Stimulated activated CD8-positive, alpha-beta memory T cell treated with anti-CD3 and anti-CD28 coated beads, Interleukin-15, amount 100 ng/mL, for 48 hours (primary cell): ENCODE measurements around the gene MKX.

Experiments
- DNase-seq, 2 donors: peaks; one replicate each; pipeline ENCODE4 v3.0.0-alpha.2; 2020; ENCODE audit warnings: low read depth in 2 of 2

The MKX gene

DNA sequence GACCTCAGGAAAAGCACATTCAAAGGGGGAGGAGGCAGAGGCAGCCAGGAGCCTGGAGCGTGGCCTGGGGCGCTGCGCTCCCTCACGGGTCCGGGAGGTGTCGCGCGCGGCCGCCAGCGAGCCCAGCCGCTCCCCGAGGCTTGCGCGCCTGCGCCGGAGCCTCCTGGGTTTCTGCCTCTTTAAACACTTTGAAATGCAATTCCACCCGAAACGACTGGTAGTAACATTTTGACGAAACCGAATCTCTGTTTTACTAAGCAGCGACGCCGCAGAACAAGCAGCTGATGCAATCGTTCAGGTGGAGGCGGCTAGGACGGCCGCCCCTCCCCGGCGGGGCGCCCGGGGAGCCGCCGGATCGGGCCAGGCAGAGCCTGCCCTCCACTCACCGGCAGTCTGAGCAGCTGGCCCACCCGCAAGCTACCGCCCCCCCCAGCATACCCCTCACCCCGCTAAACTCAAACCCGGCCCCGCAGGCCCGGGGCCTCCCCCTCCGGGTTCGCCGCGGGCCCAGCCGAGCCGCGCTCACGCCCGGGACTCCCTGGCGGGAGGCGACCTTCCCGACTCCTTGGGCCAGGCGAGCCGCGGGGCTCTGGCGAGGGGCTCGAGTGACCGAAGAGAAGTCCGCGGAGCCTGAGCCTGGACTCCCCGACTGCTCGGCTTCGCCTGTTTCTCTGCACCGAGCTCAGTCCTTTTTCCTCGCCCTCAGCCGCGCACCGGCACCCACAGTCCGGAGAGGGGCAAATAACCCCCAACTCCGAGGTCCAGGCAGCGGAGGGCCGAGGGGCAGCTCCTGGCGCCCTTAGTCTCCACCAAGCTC is 3.2 kb downstream of the MKX start:
- peak; percentile 77 to 79 for DNase-seq

DNA sequence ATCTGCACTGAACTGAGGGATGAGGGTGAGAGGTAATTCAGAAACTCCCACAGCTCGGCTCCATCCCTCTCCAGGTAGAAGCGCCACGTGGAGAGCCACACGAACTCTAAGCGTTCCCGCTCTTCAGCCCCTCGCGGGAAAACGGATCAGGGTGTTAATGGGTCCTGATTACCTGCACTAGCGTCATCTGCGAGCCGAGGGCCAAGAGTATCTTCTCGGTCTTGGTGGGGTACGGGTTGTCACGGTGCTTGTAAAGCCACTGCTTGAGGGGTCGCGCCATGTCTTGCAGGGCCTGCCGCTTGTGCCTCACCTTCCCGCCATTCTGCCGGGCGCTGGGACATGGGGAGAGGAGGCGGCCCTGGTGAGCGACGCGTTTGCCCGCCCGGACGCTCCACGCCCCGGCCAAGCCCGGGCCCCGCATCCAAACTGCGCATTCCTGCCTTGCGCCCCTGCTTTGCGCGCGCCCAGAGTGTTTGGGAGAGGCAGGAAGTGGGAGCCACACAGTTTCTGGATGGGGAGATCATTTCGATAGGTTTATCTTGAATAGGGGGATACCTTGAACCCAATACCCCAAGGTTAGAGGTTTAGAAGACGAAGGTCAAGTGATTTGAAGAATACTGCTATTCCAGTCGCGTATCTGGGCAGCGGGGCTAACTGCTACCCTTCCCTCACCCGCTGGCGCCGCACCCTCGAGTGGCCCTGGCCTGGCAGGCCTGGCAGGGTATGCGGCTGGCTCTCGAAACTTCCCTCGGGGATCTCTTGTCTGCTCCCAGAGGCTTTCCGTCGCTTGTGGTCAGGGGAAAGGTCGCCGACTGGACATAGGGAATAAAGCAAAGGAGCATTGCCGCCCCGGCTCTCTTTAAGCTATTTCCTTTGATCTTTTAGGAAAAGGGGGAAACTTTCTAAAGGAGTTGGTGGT is 4.2 kb downstream of the MKX start:
- no peak for DNase-seq

DNA sequence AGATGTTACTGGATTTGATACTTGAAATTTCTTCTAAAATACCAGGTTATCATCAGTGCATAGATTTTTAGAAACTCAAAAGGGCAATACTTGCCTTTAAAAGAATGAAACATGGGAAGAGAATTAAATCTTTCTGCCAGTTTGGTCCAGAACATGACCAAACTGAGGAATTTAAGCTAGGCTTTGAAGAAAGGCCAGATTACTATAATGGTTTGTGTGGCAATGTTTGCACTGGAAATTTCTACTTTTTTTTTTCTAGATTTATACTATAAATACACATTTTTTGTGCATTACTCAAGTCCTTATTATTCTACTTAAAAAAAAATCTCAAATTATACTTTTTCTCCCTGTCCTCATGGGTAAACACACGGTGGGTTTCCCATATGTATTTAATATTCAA is 9.2 kb downstream of the MKX start:
- DNase-seq, result no peak

DNA sequence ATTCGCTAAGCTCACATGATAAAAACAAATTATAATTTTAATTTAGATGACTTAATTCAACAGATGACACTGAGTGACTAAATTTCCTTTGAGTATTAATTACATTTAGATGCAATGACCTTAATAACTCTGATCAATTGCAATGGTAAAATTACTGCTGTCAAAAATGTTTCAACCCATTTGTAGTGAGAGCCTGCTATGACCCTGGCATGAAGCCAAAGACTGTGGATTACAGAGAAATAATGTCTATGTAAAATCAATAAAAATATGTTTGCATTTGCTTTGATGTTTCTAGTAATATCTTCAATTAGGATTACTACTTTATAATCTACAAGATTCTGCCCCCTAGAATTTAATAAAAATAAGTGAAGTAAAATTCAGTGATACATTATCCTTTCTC is 15.6 kb downstream of the MKX start:
- no peak for DNase-seq

DNA sequence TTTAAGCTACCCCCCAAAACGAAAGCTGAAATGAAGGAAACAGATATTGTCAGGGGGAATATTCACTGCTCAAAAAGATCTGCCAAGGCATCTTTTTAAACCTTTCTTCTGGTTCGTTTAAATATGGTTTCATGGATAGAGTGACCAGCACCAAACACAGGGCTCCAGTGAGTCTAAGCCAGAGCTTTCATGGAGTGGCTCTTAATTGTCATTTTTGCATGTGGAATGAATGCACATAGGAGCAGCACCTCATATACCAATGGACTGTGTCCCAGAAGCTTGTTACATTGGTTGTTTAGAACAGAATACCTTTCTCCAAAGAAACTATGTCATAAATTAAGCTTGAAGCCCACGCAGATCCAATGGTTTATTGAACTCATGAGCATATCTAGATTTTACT is 17.3 kb downstream of the MKX start:
- no peak for DNase-seq

DNA sequence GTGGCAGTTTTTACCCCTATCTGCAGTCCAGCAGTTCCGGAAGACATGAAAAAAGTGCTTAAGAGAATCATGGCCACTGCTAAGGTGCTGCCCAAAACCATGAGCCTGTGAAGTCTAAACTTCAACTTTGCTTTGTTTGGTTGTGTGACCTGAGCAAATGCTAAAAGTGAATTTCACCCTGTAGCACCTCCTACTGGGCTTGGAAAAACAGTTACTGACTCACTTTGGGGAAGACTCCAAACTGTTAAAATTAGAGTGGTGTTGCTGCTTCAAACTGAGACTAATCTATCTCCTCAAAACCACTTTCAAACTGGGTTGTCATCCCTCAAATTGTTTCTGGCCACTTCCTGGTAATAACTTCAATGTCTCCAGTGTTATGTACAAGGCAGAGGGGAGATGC is 21.3 kb downstream of the MKX start:
- DNase-seq, result no peak

DNA sequence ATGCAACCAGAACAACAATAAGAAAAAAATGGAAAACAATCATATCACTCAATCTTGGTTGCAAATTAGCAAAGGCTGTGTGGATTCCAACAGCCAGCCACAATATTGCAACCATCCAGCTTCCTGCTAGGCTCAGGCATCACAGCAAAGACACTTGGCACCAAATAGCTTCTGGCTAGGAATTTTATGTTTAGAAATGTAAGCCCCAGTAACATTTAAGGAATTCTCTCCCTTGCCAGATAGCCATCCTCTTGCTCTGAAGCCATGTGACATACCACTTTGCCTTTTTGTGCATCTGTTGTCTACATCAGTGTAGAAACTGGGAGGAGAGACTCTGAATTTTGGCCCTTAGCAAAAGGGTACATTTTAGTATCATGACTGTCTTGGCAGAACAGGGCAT is 22.2 kb downstream of the MKX start:
- no peak for DNase-seq

DNA sequence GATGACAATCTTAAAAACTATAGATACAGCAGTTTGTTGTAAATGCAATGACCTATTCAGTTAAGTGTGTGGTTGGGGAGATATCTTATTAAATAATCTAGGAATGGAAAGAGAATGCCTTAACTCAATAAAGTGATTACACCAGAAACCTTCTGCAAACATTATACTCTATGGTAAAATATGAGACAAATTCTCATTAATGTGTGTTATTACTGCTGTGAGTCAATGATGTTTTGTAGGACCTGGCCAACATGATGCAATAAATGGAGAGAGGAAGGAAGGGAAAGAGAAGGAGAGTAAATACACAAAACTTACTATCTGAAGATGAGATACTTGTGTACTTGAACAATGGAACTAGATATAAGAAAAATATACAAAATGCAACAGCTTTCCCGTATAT is 25.1 kb downstream of the MKX start:
- no peak for DNase-seq

DNA sequence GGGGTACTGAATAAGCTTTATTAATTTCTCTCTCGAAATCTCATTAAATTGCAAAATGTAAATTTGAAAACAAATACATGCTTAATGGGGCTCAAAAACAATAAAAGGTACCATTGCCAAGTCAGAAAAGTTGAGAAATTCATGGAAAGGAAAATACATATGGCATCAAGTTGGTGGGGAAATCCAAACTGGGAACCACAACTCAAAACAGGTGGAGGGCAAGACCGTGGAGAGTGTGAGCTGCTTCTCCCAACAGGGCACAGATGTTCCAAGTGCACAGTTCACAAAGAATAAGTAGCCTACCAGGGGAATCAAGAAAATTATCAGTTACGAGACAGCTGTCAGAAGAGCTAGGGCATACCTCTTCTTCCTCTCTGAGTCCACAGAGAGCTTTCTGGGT is 26.6 kb downstream of the MKX start:
- no peak for DNase-seq

DNA sequence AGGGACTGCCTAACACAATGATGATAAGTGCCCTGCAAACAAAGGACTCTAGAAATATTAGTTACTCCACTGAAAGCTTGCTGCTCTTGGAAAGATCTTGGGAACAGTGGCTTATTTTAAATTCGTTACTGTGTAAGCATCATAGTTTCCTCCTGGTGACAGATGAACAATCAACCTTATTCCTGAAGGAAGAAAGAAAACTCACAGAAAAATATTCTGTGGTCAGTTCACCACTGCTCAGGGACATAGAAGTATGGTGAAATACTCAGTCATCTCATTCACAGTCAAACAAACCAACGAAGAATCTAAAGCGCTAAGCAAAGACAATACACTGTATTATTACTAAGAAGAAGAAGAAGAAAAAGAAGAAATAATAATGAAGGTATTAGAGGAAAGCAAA is 27.8 kb downstream of the MKX start:
- DNase-seq, result no peak

DNA sequence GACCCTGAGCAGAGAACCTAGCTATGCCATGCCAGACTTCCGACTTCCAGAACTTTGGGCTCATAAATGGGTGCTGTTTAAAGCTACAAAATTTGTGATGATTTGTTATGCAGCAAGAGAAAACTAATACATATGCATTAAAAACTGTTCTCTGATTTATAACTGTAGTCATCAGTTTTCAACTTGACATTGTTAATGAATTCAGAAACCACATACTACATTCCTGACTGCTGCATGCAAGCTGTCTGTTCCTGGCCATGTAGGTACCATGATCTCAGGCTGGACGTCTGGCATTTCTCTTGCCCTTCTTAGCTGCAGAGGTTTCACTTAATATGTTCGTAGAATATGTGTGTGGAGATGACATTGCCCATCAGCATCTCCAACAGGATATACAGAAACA is 28.4 kb downstream of the MKX start:
- no peak for DNase-seq

DNA sequence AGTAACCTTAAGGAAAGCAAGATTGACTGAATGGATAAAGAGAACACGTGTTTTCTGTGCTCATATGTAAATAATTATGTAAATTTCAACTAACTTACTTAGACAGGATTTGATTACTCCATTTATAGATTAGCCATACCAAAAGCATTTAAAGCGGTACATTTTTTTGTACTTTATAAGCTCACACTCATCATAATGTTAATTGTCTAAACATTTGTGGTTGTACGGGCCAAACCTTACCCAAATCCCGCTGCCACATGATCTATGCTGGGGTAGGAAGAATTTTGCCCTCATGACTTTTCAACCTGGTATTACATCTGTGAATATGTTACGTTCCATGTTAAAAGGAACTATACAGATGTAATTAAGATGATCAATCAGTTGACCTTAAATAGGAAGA is 29.1 kb downstream of the MKX start:
- DNase-seq, result no peak

DNA sequence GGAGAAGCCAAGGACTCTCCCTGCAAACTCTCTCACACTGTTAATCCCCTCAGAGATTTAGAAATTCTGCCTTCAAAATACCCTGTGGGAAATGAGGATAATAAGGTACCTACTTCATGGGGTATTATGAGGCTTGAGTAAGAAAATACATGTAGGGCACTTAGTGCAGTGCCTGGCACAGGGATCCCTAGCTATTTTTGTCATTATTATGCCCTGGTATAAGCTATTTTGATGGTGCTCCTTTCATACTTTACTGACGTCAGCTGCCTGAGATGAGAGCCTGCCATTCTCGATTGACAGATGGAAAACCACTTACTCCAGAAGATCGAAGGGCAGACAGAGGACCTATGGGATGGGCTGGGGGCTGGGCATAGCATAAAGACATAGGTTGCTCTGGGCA is 30.1 kb downstream of the MKX start:
- DNase-seq, result no peak

DNA sequence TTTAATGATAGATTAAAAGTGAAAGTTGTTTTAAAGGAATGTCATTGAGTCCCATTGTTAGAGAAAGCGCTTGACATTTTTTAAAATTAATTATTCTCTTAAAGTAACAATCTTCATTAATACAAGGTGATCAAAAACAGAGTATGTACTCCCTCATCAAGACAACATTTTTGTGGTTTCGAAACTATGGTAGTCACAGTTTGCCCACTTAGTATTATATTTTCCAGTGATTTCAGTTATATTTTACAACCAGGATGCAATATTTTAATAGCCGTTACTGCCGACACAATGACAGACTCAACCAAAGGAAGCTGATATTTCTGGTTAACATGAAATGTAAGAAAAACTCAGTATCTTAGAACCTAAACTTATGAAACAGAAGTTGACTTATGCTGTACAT is 31.3 kb downstream of the MKX start:
- DNase-seq, result no peak

DNA sequence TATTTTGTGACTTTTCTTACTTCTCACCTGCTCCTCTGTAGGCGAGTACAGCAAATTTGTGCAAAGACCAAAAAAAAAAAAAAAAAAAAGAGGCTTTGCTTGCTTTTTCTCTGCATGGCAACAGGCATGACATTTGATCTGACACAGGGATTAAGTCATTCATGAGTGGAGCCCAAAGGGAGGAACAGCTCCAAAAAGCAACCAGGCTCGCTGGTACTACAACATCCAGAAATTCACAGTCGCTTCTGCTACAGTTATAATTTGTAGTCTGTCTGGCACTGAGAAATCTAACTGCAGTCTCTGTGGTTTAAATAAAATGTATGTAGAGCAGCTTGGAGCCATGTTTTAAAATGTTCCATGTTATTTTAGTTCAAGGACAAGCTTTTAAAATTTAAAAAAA is 31.7 kb downstream of the MKX start:
- no peak for DNase-seq

DNA sequence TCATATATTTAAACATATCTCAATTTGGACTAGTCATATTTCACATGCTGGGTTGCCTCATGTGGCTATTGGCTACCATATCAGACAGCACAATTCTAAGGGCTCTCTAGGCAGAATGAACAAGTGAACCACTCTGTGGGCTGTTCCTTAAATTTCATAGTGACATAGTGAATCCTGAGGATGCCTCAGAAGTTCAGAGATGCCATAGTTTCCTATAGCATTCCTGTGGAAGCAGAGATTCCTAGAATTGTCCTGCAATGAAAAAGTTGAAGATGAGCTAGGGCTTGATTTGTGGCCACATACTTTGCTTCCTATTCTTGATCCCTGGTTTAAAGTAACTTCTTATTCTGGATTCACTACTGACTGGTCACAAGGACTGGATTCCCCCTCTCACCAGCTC is 35.6 kb downstream of the MKX start:
- no peak for DNase-seq

DNA sequence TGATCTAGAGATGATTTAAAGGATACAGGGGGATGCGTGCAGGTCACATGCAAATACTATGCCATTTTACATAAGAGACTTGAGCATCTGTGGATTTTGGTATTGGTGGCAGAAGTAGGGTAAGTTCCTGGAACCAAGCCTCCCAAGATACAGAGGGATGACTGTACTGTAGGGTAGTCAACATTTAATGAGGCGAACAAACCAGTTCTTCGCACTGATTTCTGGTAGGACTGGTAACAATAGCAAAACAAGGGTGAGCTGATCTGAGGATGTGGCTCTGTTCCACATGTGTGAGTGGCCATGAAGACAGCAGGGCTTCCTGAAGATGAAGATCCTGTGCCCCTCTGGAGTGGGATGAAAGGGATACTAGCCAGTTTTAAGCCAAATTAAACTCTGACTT is 36.3 kb downstream of the MKX start:
- DNase-seq, result no peak

DNA sequence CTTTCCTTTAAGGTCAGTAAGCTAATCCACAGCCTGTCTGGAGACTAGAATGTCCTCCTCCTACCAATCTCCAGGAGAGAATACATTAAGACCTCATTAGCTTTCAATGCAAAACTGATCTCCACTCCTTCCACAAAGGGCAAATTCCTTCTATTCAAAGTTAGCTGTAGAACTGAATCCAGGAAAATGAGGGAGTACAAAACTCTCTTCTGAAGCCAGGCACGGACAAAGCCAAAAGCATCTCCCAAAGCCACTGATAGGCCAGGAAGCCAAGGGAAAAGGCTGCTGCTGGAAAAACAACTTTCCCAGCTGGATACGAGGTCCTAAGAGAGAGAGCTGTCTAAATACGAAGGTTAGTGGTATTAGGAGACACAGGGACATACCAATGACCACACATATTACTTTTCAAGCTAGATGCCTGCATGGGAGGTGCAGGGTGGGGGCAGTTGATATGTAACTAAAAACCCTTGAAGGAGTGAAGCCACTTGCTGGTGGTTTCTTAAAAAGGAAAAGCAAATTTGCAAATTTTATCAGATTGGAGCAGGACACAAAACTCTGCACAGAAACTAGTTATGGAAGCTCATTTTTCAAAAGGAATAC is 43.6 kb downstream of the MKX start:
- DNase-seq, result no peak

DNA sequence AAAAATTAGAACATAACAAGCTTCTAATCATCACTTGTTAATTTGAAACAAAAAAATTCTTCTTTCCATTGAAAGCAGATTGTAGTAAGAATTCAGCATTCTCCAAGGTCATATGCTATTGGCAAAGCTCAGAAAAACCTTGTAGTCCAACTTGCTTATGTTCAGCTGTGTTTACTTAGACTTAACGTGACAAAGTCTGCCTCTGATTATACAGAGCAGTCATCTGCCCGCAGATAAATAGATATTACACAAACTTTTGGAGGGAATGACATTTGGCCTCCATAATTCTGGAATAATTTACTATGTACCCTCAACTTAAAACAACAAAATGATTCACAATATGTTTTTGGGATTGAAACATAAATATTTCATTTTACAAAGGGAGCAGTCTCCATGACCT is 45.8 kb downstream of the MKX start:
- no peak for DNase-seq

DNA sequence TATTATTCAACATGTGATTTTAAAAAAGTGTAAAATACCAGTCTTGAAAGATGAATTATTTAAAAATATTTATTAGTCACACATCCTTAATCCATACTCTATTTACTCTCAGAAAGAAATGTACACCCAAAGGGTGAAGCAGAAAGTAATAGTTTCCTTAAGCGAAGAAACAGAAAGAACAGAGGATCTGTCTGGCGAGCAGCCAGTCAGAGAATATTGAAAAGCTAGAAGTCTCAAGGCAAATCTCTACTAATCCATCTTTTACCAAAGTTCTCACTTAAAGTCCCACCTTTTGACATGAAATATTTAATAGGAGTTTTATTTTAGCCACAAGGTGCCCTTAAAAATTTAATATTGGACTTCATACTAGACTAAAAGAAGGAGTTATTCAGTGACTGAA is 46.7 kb downstream of the MKX start:
- DNase-seq, result no peak

DNA sequence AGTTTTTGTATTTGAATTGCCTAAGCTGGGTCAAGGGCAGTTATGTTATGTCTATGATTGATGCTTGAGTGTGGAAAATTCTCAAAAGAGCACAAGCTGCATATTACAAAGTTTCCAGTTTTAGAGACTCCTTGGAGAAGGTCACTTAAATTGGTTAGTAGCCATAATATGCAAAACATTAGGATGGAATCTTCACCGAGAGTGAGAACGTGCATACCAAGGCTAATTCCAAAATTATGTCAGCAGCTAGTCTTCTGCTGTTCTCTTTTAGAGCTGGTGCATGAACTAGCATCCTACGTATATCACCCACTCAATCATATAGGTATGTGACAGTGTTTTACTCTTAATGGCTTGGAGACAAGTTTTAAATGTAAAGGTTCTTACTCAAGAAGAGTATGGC is 49.2 kb downstream of the MKX start:
- DNase-seq, result no peak

DNA sequence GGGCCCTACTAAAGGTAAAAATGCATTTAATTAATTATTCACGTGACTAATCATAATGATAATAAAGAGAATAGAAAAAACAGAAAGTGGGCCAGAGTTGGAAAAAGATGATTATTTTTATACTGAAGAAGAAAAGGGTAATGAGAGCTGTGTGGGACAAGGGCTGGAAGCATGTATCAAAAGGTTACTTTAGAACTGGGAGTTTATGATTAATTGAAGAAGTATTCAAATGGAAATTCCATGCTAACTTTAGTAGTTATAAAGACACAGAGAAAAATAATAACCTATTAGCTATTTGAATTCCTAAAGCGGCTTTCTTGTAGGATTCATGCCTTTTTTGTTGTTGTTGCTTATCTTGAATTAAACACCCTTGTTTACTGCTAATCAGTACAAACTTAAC is 49.9 kb downstream of the MKX start:
- DNase-seq, result no peak

DNA sequence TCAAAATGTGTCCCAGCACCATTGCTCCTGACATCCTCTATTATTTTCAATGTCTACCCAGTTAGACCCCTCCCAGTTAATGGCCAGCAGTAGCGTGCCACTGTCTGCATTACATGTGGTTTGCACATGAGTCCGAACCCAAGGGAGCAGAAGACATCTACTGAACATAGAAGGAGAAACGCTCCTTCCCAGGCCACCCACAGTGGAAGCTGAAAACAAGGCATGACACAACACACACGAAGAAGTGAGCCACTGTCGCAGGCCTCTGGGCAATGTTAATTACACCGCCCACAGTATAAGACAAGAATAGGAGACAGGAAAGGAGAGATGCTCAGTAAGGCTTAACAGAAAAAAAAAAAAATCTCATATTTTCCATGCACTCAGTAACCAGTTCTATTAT is 50.5 kb downstream of the MKX start:
- DNase-seq, result no peak
